GM12872 (cell line): ENCODE results near the gene UBTD1.

ENCODE experiments used
- CTCF ChIP-seq: IDR thresholded peaks from 3 replicates; pipeline ENCODE4 v1.5.1; 2011; ENCODE audit warnings: low read depth, mild to moderate bottlenecking, low read length, moderate library complexity; ENCODE audit not compliant: insufficient read depth

UBTD1 gene

GRCh38 chr10:97509120-97509680 lies 10.5 kb downstream of the UBTD1 start:
- no peak for TF ChIP-seq CTCF

DNA sequence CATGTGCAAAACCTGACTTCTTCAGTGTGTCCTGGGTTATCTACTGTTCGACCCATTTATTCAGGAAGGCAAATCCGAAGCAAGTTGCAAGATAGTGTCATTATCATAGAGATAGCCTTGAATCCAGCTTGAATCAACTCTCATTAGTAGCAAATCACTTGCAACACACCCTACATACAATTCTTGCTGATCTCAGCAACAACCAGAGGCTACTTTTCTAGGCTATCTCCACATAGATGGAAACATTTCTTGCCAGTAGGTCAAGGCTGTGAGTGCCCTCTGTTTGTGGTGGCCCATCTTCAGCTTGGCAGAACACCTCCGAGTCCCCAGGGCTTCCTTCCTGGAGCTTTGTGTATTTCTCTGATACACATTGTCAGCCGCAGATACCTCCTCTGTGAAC lies 12.0 kb downstream of the UBTD1 start:
- no peak for TF ChIP-seq CTCF

- TF ChIP-seq CTCF, result no peak
Observed at GRCh38 chr10:97511711-97512440, 13.2 kb downstream of the UBTD1 start.

- no peak for TF ChIP-seq CTCF
Observed at GRCh38 chr10:97512993-97513392, 14.3 kb downstream of the UBTD1 start.

DNA sequence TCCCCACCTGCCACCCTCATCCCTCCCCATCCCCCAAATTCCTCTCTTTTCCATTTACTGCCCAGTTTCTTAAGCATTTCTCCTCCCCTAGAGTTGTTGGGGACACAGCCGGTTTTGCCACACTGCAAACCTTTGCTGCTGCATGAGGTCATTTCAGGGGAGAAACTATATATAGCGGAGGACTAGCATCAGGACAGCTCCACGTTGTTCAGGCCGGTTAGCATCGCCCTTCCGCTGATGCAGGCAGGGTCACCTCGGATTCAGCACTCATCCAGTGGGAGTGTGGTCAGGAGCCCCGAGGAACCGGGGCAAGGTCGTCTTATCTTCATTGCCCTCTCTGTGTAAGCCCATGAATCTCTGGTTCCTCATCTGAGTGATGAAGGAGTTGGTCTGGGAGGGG lies 15.6 kb downstream of the UBTD1 start:
- no peak for TF ChIP-seq CTCF

DNA sequence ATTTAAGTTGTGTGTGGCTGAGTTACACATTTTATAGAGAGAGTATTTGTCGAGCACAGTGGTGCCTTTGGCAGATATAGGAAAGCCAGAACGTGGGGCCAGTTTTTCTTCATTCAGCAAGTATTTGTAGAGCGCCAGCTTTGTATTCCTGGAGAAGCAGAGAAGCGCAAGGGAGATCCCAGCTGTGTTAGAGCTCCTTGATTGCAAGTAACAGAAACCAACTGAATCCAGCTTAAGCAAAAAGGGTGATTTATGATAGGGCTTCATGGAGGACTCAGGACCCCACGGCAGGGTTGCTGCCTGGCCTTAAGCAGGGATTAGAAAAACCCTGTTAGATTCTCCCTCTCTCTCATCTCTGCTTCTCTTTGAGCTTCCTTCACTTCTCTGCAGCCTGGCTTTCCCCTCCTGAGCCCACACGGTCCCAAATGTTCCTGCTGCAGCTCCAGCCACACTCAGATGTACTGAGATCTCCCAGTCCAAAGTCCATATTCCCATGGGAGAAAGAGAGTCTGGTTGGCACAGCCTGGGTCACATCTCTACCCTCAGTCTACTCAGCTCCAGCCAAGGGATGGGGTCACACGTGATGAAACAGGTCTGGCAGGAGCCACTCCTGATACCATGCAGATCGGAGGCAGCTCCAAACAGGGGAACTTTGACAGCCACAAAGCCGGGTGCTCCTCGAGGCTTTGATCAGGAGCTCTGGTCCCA lies 16.7 kb downstream of the UBTD1 start:
- no peak for TF ChIP-seq CTCF

GRCh38 chr10:97517096-97517750 lies 18.5 kb downstream of the UBTD1 start:
- no peak for TF ChIP-seq CTCF
